GM19452 (cell line): ENCODE measurements around the gene CDK3.

Experiments
- ATAC-seq: cut with Tn5 transposase; IDR thresholded peaks from one replicate; pipeline ENCODE4 v1.9.1; 2021; ENCODE audit not compliant: unreplicated experiment

CDK3 gene

DNA sequence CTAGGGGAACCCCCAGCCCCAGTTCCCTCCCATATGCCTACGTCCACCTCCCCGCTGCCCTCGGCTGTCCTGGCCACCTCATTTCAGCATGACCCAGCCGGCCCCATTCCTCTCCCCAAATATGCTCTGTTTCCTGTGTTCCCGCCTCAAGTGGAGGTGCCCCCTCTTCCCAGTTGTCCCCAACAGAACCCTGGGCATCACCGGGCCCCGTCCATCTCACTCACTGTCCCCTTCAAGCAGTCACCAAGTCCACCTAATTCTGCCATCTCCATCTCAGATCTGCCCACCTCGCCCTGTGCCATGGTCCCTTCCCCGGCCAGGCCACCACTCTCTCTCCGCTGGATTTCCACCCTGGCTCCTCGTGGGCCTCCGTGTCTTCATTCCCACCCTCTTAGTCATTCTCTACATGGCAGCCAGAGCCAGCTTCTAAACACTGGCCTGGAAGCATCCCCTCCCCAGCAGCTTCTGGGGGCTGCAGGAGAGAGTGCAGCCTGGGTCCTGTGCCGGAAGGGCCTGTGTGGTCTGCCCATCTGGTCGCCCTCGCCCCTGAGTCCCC lies 12.8 kb downstream of the CDK3 start:
- ATAC-seq, result no peak

GRCh38 chr17:76014100-76014924 lies 13.7 kb downstream of the CDK3 start:
- ATAC-seq, result no peak

DNA sequence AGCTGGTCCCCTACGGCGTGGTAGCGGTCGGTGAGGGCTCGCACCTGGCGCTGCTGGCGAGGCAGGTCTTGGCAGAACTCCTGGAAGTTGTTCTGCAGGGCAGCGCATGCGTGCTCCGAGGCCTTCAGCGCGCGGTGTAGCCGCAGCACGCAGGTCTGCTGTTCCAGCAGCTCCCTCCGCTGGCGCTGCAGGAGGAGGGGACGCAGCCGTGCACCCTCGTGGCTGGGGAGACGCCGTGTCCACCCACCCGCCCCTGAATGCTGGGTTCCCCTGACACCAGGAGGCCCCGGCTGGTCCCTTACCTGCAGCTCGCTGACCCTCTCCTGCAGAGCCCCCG lies 14.2 kb downstream of the CDK3 start:
- ATAC-seq, result no peak

- ATAC-seq, result no peak
These were observed 17.1 kb downstream of the CDK3 start for GRCh38 chr17:76017481-76018339.

GRCh38 chr17:76018340-76018680 lies 17.7 kb downstream of the CDK3 start:
- ATAC-seq, result no peak

- no peak for ATAC-seq
These were observed 18.1 kb downstream of the CDK3 start for GRCh38 chr17:76018801-76019200.

DNA sequence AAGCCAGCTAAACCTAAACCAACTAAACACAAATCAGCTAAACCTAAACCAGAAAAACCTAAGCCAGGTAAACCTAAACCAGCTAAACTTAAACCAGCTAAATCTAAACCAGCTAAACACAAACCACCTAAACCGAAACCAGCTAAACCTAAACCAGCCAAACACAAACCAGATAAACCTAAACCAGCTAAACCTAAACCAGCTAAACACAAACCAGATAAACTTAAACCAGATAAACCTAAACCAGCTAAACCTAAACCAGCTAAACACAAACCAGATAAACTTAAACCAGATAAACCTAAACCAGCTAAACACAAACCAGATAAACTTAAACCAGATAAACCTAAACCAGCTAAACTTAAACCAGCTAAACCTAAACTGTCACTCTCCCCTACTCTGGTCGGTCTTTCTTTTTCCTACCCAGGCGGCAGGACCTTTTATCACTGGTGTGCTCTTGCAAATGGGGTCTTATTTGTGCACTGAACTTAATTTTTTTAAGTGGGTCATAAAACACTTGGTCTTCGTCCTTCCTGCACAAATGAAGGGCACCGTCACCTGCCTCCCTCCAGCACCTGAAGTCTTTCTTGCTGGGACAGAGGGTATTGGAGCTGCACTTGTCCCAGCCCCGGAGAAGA lies 19.3 kb downstream of the CDK3 start:
- ATAC-seq, result no peak

GRCh38 chr17:76022285-76022684 lies 21.6 kb downstream of the CDK3 start:
- ATAC-seq, result no peak

GRCh38 chr17:76022973-76023899 lies 22.6 kb downstream of the CDK3 start:
- ATAC-seq, result no peak

DNA sequence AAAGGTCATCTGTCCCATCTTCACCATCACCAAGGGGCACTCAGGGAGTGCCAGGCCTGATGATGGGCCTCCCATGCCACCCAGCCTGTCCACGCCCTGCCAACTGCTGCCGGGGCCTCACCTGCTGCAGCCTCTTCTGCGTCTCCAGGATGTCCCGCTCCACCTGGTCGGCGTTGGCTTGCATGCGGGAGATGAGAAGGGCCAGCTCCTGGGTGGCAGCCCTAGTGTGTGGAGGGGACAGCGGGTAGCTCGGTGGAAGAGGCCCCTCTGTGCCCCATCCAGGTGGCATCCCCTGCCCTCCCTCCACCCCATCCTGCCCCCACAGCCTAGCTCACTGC lies 23.2 kb downstream of the CDK3 start:
- no peak for ATAC-seq

- ATAC-seq, result no peak
These were observed 23.7 kb downstream of the CDK3 start for GRCh38 chr17:76024353-76024752.

DNA sequence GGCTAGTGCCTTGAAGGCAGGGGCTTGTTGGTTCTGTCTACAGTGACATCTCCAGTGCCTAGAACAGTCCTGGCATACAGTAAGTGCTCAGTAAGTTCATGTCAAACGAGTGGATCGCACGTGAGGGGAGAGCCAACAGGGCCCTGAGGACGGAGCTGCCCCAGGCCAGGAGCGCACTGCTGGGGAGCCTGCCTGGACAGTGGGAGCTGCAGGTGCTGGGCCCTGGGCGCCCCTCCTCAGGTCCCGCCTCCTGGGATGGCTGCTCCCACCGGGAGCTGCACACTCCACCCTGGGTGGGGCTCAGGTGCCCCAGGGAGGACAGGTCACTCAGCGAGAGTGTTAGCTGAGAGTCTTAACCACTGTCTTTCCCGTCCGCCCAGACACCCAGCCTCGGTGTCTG lies 24.6 kb downstream of the CDK3 start:
- ATAC-seq, result no peak

- no peak for ATAC-seq
These were observed 26.1 kb downstream of the CDK3 start for GRCh38 chr17:76026714-76027158.

DNA sequence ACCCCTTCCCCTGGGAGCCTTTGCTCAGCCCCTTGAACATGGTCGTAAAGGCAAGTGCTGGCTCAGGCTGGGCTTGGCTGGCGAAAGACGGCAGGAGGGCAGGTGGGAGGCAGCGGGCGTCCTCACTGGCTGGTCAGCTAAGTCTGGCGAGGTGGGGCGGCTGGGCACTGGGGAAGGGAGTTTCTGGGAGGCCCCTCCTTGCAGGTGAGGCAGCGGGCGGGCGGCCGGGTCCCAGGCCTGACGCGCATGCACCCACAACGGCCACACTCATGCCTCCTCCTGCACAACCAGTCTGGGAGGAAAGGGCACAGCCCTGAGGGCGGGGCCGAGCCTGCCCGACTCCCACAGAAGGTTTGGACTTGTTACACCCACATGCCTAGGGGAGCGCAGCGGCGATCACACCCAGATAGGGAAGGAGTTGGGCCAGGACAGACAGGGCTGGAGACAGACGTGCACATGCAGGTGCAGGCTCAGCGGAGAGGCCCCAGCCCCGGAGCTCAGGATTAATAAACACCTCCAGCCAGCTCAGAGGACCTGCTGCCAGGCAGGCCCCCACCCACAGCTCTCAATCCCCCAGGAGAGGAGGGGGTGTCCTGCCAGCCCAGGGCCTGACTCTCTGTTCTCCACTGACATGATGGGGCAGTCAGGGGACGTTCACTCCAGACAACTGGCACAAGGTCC lies 26.6 kb downstream of the CDK3 start, which contains the start of gene EVPL:
Gene EVPL, minus strand, starts transcription at position 148 of the 681 bp plus-strand sequence. Its CDS starts 108 bp downstream, at position 40.
- ATAC-seq, result no peak

GRCh38 chr17:76032073-76032779 lies 31.6 kb downstream of the CDK3 start:
- ATAC-seq, result no peak

GRCh38 chr17:76032780-76033108 lies 32.1 kb downstream of the CDK3 start:
- no peak for ATAC-seq

DNA sequence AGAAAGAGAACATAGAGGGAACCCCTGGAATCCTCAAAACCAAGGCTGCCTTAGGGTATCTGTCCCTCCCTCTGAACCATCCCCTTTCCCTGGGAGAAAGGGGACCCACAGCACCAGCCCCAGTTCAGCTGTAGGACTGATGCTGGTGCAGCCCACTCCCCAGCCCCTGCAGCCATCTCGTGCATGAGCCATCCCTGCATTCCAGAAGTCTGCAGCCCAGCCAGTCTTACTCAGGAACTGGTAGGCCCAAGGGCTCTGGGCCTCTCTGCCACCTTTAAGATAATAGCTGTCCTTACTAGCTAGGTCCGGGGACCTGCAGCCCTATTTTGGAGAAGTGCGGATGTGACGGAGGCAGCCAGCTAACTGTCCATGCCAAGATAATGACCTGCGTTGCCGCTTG lies 32.5 kb downstream of the CDK3 start:
- ATAC-seq, result no peak

DNA sequence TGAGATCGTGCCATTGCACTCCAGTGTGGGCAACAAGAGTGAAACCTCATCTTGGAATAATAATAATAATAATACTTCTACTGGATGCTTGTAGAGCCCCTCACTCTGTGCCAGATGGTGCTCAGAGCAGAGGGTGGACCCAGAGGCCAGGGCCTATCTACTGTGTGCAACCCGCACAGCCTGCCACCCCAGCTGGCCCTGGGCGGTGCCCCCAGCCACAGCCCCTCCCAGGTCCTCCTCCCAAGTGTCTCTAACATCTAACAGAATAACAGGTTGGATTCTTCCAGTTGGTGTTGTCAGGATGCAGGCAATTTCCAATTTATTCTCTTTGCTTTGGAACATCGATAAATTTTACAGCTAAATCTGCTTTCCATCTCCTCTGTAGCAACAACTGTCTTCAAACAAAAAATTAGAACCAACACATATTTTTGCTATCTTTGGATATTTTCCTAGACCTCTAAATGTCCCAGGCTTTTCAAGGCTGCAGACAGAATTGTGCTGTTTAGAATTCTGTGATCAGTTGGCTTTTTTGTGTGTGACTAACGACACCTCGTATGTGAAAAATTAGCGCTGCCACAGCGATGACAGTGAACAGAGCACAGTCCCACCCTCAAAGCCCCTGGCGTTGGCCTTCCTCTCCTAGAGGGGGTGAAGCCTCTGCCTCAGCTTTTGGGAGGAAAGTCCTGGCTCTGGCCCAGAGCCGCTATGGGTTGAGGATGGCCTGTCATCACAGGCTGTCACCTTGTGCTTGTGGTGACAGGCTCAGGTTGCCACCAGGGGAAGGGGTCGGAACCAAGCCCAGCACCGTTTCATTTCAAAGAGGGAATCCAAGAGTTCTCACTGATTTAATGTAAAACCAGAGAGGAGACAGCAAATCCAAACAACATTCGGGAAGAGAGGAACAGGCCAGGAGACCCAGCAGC lies 34.0 kb downstream of the CDK3 start:
- ATAC-seq, result no peak
